K562 (cell line): ENCODE data around the gene IRF2BP2. TPM values are rescaled to one million over a fixed set of nuclear protein-coding genes. Genes with fewer than 3 reads are reported as not detected.

Experiments used
- ATAC-seq: fragments of 200-7000 bp; cut with Tn5 transposase; 3 replicates; pipeline ENCODE4 v1.9.1; 2020; ENCODE audit warnings: moderate library complexity
- BruUV-seq: library from RNA; stranded (reverse); fragments of 400-500 nt; replicated peaks from 2 replicates; lab custom pipeline; 2021; lab: Mats Ljungman, UMichigan
- CTCF ChIA-PET: fragments of 300-600 bp; formaldehyde crosslinking; extraction: SDS; loops from one replicate; lab custom pipeline; 2021; ENCODE audit warnings: low intra/inter-chr PET ratio; lab: Yijun Ruan, JAX
- POLR2A ChIA-PET: fragments of 300-600, 350-650 bp; sonication (Branson Sonifier 250); formaldehyde crosslinking; extraction: SDS; loops from one replicate; lab custom pipeline; 2021; ENCODE audit warnings: antibody characterized with exemption, inconsistent platforms; lab: Yijun Ruan, JAX
- DNase-seq, 4 experiments: peaks; one replicate each; pipeline versions ENCODE4 v3.0.0 to v3.0.0-alpha.2; 2011 to 2018; ENCODE audit warnings: low spot score in 3 of 4, mixed read lengths in 3 of 4; ENCODE audit errors: extremely low read depth in 1 of 4
- FAIRE-seq: peaks from 2 replicates; lab custom pipeline; 2011; peaks lifted over from hg19 to GRCh38; lab: Jason Lieb, UNC
- H2AFZ ChIP-seq: 2 replicates; pipeline ENCODE4 v1.6.0; 2011; ENCODE audit warnings: low read depth, low read length, control low read depth, inconsistent platforms
- H3K27ac ChIP-seq: fragments of 200-600 bp; 3 replicates; pipeline ENCODE4 v1.8.0; 2011; ENCODE audit warnings: low read depth, mild to moderate bottlenecking, control low read depth, inconsistent platforms, low read length, moderate library complexity, mixed read lengths; ENCODE audit errors: extremely low read depth
- H3K27me3 ChIP-seq, 2 experiments: fragments of 300-600 bp in 1 of 2; 2 replicates in 1 of 2; 3 replicates in 1 of 2; pipeline versions ENCODE4 v1.6.0 to v1.8.0; 2011; ENCODE audit warnings: inconsistent platforms in 2 of 2, low read length in 2 of 2, mild to moderate bottlenecking in 1 of 2, mixed read lengths in 1 of 2, moderate library complexity in 1 of 2; ENCODE audit not compliant: control insufficient read depth in 2 of 2, insufficient read depth in 2 of 2
- H3K36me3 ChIP-seq: fragments of 300-600 bp; 3 replicates; pipeline ENCODE4 v1.8.0; 2011; ENCODE audit warnings: mild to moderate bottlenecking, low read length, inconsistent platforms; ENCODE audit not compliant: control insufficient read depth, insufficient read depth
- H3K4me1 ChIP-seq, 2 experiments: fragments of 200-600 bp in 1 of 2; replicated peaks in 1 of 2; 2 replicates in 1 of 2; 3 replicates in 1 of 2; pipeline versions ENCODE4 v1.5.1 to v1.8.0; 2011; ENCODE audit warnings: inconsistent platforms in 2 of 2, low read length in 2 of 2, mild to moderate bottlenecking in 1 of 2, mixed read lengths in 1 of 2, moderate library complexity in 1 of 2; ENCODE audit not compliant: control insufficient read depth in 2 of 2, insufficient read depth in 2 of 2
- H3K4me2 ChIP-seq: 2 replicates; pipeline ENCODE4 v1.6.1; 2011; ENCODE audit warnings: low read length, control low read depth, inconsistent platforms, mixed read lengths; ENCODE audit not compliant: insufficient read depth
- H3K4me3 ChIP-seq: fragments of 200-600 bp; sonication (generic), shearing (Covaris generic); 2 replicates; pipeline ENCODE4 v1.5.1; 2016; ENCODE audit warnings: control low read depth, inconsistent platforms
- H3K79me2 ChIP-seq: fragments of 200-600 bp; 3 replicates; pipeline ENCODE4 v1.8.0; 2011; ENCODE audit warnings: low read length, inconsistent platforms; ENCODE audit not compliant: control insufficient read depth, insufficient read depth
- H3K9ac ChIP-seq, 2 experiments: 2 replicates each; pipeline versions ENCODE4 v1.6.0 to v1.6.1; 2011; ENCODE audit warnings: low read depth in 2 of 2, low read length in 2 of 2, control low read depth in 1 of 2, inconsistent platforms in 1 of 2, mild to moderate bottlenecking in 1 of 2, mixed read lengths in 1 of 2; ENCODE audit not compliant: insufficient read depth in 1 of 2
- H3K9me1 ChIP-seq: one replicate; pipeline ENCODE4 v1.6.0; 2011; ENCODE audit warnings: inconsistent platforms, mild to moderate bottlenecking, low read length, moderate library complexity; ENCODE audit not compliant: control insufficient read depth, insufficient read depth
- H3K9me3 ChIP-seq: replicated peaks from 2 replicates; pipeline ENCODE4 v1.5.1; 2011; ENCODE audit warnings: low read depth, low read length, inconsistent platforms; ENCODE audit not compliant: control insufficient read depth, insufficient read depth
- H4K20me1 ChIP-seq: replicated peaks from 2 replicates; pipeline ENCODE4 v1.6.1; 2011; ENCODE audit warnings: low read length, inconsistent platforms, mixed read lengths; ENCODE audit not compliant: control insufficient read depth, insufficient read depth
- BRF1 ChIP-seq: IDR thresholded peaks from 3 replicates; pipeline ENCODE4 v1.6.1; 2011; ENCODE audit warnings: borderline replicate concordance, mild to moderate bottlenecking; ENCODE audit not compliant: insufficient read length; ENCODE audit errors: extremely low read depth
- CAMTA2 ChIP-seq: fragments of 250-450 bp; sonication (Bioruptor Pico); conservative IDR thresholded peaks from 2 replicates; pipeline ENCODE4 v1.5.1; 2022
- CBX2 ChIP-seq: fragments of 200-600 bp; sonication (generic); IDR thresholded peaks from one replicate; pipeline ENCODE4 v1.6.1; 2012; ENCODE audit warnings: mild to moderate bottlenecking, low read length, inconsistent platforms; ENCODE audit not compliant: insufficient read depth, poor library complexity, severe bottlenecking
- CHAMP1 ChIP-seq: fragments of 450-650 bp; IDR thresholded peaks from 2 replicates; pipeline ENCODE4 v1.6.1; 2016; ENCODE audit warnings: mild to moderate bottlenecking
- ELF2 ChIP-seq: fragments of 250-450 bp; sonication (Bioruptor Pico); IDR thresholded peaks from 2 replicates; pipeline ENCODE4 v1.5.0; 2021; ENCODE audit warnings: mild to moderate bottlenecking
- KLF1 ChIP-seq: fragments of 450-650 bp; IDR thresholded peaks from 2 replicates; pipeline ENCODE4 v1.6.1; 2016; ENCODE audit warnings: missing genetic modification characterization, missing compliant biosample characterization
- PKNOX1 ChIP-seq: fragments of 450-650 bp; IDR thresholded peaks from 2 replicates; pipeline ENCODE4 v1.6.1; 2016
- PRDM10 ChIP-seq: fragments of 450-650 bp; IDR thresholded peaks from 2 replicates; pipeline ENCODE4 v1.6.1; 2018; ENCODE audit not compliant: partially characterized antibody
- SMARCA4 ChIP-seq: fragments of 450-650 bp; IDR thresholded peaks from 2 replicates; pipeline ENCODE4 v1.6.1; 2016
- TGIF2 ChIP-seq: sonication (generic); formaldehyde crosslinking; IDR thresholded peaks from 2 replicates; pipeline ENCODE4 v1.8.1; 2022; ENCODE audit warnings: mild to moderate bottlenecking, missing genetic modification reagents, moderate library complexity
- ZC3H11A ChIP-seq: IDR thresholded peaks from 2 replicates; pipeline ENCODE4 v1.6.1; 2012; ENCODE audit warnings: low read depth, low read length, improper control_type of control experiment
- ZNF280B ChIP-seq: fragments of 250-450 bp; sonication (Bioruptor Pico); IDR thresholded peaks from 2 replicates; pipeline ENCODE4 v1.5.1; 2021; ENCODE audit warnings: mild to moderate bottlenecking
- ZNF316 ChIP-seq: fragments of 450-650 bp; IDR thresholded peaks from 2 replicates; pipeline ENCODE4 v1.6.1; 2016
- ZNF445 ChIP-seq: fragments of 250-450 bp; sonication (Bioruptor Pico); IDR thresholded peaks from 2 replicates; pipeline ENCODE4 v1.4.0; 2020; ENCODE audit warnings: low read depth, mild to moderate bottlenecking, moderate library complexity
- WGBS: fragments of 100-300 bp; shearing (Covaris generic); methylation state at CpG from one replicate; pipeline ENCODE4 v1.1.6; 2016; ENCODE audit warnings: low coverage, mixed read lengths; ENCODE audit not compliant: insufficient coverage; ENCODE audit errors: missing lambda C conversion rate; 5-methylcytosine and 5-hydroxymethylcytosine counted together
- in situ Hi-C: fragments of 300-500 bp; cut with MboI; formaldehyde crosslinking; loops from 4 replicates; pipeline ENCODE4 v1.15.0; 2018; ENCODE audit warnings: inconsistent platforms, mixed read lengths
- intact Hi-C: fragments of 100-400 bp; cut with micrococcal nuclease; formaldehyde crosslinking; loops from 2 replicates; pipeline ENCODE4 v1.14.2; 2022
- polyA plus RNA-seq, 8 experiments: library from polyadenylated mRNA; depleted of rRNA in 4 of 8; stranded (reverse) in 5 of 8; unstranded in 3 of 8; fragments of >200 nt; fragmentation: Nextera tagmentation in 2 of 8; fragmentation: Illumina TruSeq in 1 of 8; extraction: Ambion mirVana in 2 of 8; extraction: Trizol in 1 of 8; gene quantifications; 2 replicates each; pipeline versions ENCODE4 v1.2.1 to v1.2.3, GENCODE V29; 2011 to 2014; ENCODE audit warnings: inconsistent platforms in 1 of 8, missing spikeins in 1 of 8
- total RNA-seq, 7 experiments: library from RNA; depleted of rRNA in 6 of 7; stranded (reverse); fragments of >200 nt in 6 of 7; fragmentation: Illumina TruSeq in 2 of 7; extraction: Trizol in 2 of 7; gene quantifications; 2 replicates each; pipeline versions ENCODE4 v1.2.1 to v1.2.3, GENCODE V29; 2011 to 2021; ENCODE audit warnings: low replicate concordance in 1 of 7

IRF2BP2 gene
- total and polyA plus RNA-seq, 9 of the 15 experiments (the other 6 are each of a cell fraction or from before 2014, with no cell fraction given), result 7.7 to 68.6 (median 22.1) TPM

- BruUV-seq, result no TSS peak
- WGBS, result 47% methylated on average over 6 of the region's 6 CpGs
- no peak for TF ChIP-seq ELF2 (CRISPR knock-in tag)
- TF ChIP-seq CAMTA2, result no peak
- no peak for TF ChIP-seq PRDM10
- no peak for TF ChIP-seq KLF1 (tag)
- TF ChIP-seq ZC3H11A, result no peak
- TF ChIP-seq ZNF280B (CRISPR knock-in tag), result no peak
- TF ChIP-seq TGIF2, result no peak
- TF ChIP-seq ZNF445 (CRISPR knock-in tag), result no peak
- TF ChIP-seq CHAMP1, result no peak
- no peak for TF ChIP-seq ZNF316
- TF ChIP-seq PKNOX1, result no peak
- TF ChIP-seq SMARCA4, result no peak
- no peak for TF ChIP-seq CBX2
- TF ChIP-seq BRF1, result no peak
Observed at GRCh38 chr1:234570329-234571120, 39.5 kb downstream of the IRF2BP2 start.

More at GRCh38 chr1:234570329-234571120, 39.5 kb downstream of the IRF2BP2 start:
- intact Hi-C loops, result no loop called here
- H3K27ac ChIP-seq, result no peak overlapping the region
- peaks cover 0 to 2% of the 10 kb centered on the region in 2 experiments; a peak in 1 of 5 replicates for H3K4me1 ChIP-seq
- H2AFZ ChIP-seq, result no peak overlapping the region
- H4K20me1 ChIP-seq, result no peaks in the 10 kb centered on the region
- no peak overlapping the region for H3K4me3 ChIP-seq
- H3K9ac ChIP-seq, result no peak overlapping the region
- ChIA-PET CTCF (no interaction called here), POLR2A (interaction anchor here (0.9 to 2.0 kb wide), 3 partner anchors 10 to 31 kb away, joined by 3 to 5 read pairs (median 3); no protein-coding TSS in a partner anchor)
- H3K4me2 ChIP-seq, result no peak overlapping the region
- no peaks in the 10 kb centered on the region for H3K9me3 ChIP-seq
- in situ Hi-C loops, result no loop called here
- no peak for DNase-seq
- H3K79me2 ChIP-seq, result no peaks in the 10 kb centered on the region
- FAIRE-seq, result no peak
- ATAC-seq, result no peak
- no peaks in the 10 kb centered on the region for H3K27me3 ChIP-seq
- H3K36me3 ChIP-seq, result no peaks in the 10 kb centered on the region
- no peaks in the 10 kb centered on the region for H3K9me1 ChIP-seq
